Measurements from ENCODE around the gene NINJ2.

NINJ2 gene

DNA sequence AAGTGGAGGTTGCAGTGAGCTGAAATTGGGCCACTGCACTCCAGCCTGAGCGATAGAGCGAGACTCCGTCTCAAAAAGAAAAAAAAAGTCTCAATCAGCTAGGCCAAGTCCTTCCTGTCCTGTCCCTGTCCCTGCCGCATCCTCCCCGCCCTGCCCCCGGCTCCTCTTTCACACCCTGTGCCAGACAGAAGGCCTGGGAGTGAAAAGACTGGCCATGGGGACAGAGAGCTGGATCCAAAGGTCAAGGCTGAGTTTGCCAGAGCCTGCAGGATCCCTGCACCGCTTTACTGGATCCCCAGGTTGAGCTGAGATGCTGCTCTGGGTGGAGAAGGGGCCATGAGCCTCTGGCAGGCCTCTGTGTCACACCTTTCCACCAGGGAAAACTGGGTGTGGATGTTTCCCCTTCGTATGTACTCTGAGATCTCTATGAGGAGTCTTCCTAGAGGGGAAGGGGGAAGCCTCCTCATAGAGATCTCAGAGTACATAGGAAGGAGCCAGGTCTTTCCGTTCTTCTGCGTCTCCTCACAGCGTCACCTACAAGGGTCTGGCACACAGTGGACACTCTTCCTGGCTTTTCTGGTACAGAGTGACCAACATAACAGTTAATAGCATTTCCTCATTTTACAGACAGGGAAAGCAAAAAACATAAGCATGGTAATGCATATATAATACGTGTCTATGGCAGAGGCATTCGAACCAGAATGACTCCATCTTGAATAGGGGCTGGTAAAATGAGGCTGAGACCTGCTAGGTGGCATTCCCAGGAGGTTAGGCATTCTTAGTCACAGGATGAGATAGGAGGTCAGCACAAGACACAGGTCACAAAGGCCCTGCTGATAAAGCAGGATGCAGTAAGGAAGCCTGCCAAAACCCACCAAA, 35.1 kb downstream of the NINJ2 start:
- Histone ChIP-seq H3K79me2 (ENCODE audit: low read length) (no peaks in the 10 kb centered on the region), H2AFZ (ENCODE audit: low read depth, low read length) (no peak overlapping the region), H3K9me3 (ENCODE audit: insufficient read depth, low read length) (no peaks in the 10 kb centered on the region), H3K27ac (ENCODE audit: low read length) (no peak overlapping the region), H3K4me3 (ENCODE audit: low read length) (no peak overlapping the region), H3K9ac (ENCODE audit: low read length) (no peak overlapping the region), H3K27me3 (ENCODE audit: low read depth, low read length) (no peaks in the 10 kb centered on the region), H3K4me1 (ENCODE audit: low read length) (peaks cover 32% of the 10 kb centered on the region), H4K20me1 (ENCODE audit: insufficient read depth, low read length) (no peaks in the 10 kb centered on the region), H3K4me2 (ENCODE audit: low read length) (no peak overlapping the region; the same call in 1 of the 2 replicates), H3K36me3 (replicated peaks; ENCODE audit: low read depth, low read length) (no peaks in the 10 kb centered on the region)
- TF ChIP-seq, protein P1, sequence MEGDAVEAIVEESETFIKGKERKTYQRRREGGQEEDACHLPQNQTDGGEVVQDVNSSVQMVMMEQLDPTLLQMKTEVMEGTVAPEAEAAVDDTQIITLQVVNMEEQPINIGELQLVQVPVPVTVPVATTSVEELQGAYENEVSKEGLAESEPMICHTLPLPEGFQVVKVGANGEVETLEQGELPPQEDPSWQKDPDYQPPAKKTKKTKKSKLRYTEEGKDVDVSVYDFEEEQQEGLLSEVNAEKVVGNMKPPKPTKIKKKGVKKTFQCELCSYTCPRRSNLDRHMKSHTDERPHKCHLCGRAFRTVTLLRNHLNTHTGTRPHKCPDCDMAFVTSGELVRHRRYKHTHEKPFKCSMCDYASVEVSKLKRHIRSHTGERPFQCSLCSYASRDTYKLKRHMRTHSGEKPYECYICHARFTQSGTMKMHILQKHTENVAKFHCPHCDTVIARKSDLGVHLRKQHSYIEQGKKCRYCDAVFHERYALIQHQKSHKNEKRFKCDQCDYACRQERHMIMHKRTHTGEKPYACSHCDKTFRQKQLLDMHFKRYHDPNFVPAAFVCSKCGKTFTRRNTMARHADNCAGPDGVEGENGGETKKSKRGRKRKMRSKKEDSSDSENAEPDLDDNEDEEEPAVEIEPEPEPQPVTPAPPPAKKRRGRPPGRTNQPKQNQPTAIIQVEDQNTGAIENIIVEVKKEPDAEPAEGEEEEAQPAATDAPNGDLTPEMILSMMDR (IDR thresholded peaks at IDR 0.05; ENCODE audit: low read depth, low read length) = no peak
- TF ChIP-seq EZH2phosphoT487 (IDR thresholded peaks at IDR 0.05; ENCODE audit: low read depth) = no peak

DNA sequence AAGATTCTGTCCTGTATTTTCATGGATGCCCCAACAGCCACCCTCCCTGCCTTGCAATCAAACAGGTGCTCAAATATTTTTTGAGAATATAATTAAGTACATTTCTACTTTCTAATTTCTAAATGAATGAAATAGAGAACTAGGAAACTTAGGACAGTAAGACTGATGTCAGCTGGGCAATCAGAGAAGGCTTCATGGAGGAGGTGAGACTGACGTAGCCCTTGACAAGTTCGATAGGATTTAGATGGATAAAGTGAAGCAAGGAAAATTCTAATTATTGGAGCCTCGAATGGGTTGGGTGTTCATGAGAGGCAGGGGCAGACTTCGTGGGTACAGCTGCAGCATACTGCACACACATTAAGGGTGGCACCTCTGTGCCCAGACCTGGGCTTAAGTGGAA, 36.0 kb downstream of the NINJ2 start:
- no peaks in the 10 kb centered on the region for H3K27me3 ChIP-seq (ENCODE audit: low read depth, low read length)
- peaks cover 40% of the 10 kb centered on the region for H3K4me1 ChIP-seq (ENCODE audit: low read length)
- H3K27ac ChIP-seq (ENCODE audit: low read length) = no peak overlapping the region
- H4K20me1 ChIP-seq (ENCODE audit: insufficient read depth, low read length) = no peaks in the 10 kb centered on the region
- no peak overlapping the region for H3K4me3 ChIP-seq (ENCODE audit: low read length)
- no peak for TF ChIP-seq EZH2phosphoT487 (IDR thresholded peaks at IDR 0.05; ENCODE audit: low read depth)
- TF ChIP-seq, protein P1 (IDR thresholded peaks at IDR 0.05; ENCODE audit: low read depth, low read length) = no peak
- no peaks in the 10 kb centered on the region for H3K79me2 ChIP-seq (ENCODE audit: low read length)
- H3K4me2 ChIP-seq (ENCODE audit: low read length) = peak overlapping the region; percentile 32
- H3K36me3 ChIP-seq (replicated peaks; ENCODE audit: low read depth, low read length) = no peaks in the 10 kb centered on the region
- no peak overlapping the region for H3K9ac ChIP-seq (ENCODE audit: low read length)
- no peak overlapping the region for H2AFZ ChIP-seq (ENCODE audit: low read depth, low read length)
- H3K9me3 ChIP-seq (ENCODE audit: insufficient read depth, low read length) = no peaks in the 10 kb centered on the region

DNA sequence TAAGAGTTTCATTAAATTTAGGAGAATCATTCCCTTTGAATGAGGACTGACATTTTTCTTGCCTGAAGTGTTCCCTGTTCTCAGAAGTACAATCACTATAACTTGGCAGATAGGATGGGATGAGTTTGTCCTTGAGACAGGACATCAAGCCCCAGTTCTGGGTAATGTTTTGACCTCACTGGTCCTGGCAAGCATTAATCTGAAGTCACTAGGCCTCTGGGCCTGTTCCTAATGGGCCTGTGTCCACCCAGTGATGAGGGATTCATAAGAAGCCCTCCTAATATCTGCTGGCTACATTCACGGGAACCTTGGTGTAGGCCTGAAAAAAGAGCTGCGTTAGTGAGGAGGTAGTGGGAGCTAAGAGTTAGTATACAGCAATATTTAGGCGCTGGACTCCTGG, 37.2 kb downstream of the NINJ2 start:
- TF ChIP-seq EZH2phosphoT487 (IDR thresholded peaks at IDR 0.05; ENCODE audit: low read depth) = no peak
- TF ChIP-seq, protein P1 (IDR thresholded peaks at IDR 0.05; ENCODE audit: low read depth, low read length) = no peak
- Histone ChIP-seq H3K4me1 (ENCODE audit: low read length) (peaks cover 38% of the 10 kb centered on the region), H2AFZ (ENCODE audit: low read depth, low read length) (no peak overlapping the region), H3K36me3 (replicated peaks; ENCODE audit: low read depth, low read length) (no peaks in the 10 kb centered on the region), H3K4me2 (ENCODE audit: low read length) (no peak overlapping the region), H3K4me3 (ENCODE audit: low read length) (no peak overlapping the region), H3K9me3 (ENCODE audit: insufficient read depth, low read length) (no peaks in the 10 kb centered on the region), H3K9ac (ENCODE audit: low read length) (no peak overlapping the region), H3K27me3 (ENCODE audit: low read depth, low read length) (no peaks in the 10 kb centered on the region), H3K79me2 (ENCODE audit: low read length) (no peaks in the 10 kb centered on the region), H4K20me1 (ENCODE audit: insufficient read depth, low read length) (no peaks in the 10 kb centered on the region), H3K27ac (ENCODE audit: low read length) (no peak overlapping the region)

DNA sequence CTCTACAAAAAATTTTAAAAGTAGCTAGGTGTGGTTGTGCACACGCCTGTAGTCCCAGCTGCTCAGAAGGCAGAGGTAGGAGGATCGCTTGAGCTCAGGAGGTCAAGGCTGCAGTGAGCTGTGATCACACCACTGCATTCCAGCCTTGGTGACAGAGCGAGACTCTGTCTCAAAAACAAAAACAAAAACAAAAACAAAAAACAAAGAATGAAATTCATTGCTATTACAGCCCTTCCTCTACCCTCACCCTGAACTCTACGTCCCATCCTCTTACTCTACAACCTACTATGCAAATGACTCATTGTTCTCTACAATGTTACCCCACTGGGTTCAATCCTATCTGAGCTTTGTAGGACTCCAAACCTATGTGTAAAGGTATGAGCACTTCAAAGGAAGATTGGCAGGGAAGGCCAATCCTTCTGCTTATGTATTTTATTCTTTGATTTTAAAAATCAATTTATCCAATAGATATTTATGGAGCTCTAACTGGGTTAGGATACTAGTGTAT, 39.3 kb downstream of the NINJ2 start:
- Histone ChIP-seq H3K4me1 (ENCODE audit: low read length) (peaks cover 31% of the 10 kb centered on the region), H3K36me3 (replicated peaks; ENCODE audit: low read depth, low read length) (no peaks in the 10 kb centered on the region), H3K27ac (ENCODE audit: low read length) (no peak overlapping the region), H3K79me2 (ENCODE audit: low read length) (no peaks in the 10 kb centered on the region), H3K27me3 (ENCODE audit: low read depth, low read length) (no peaks in the 10 kb centered on the region), H3K4me3 (ENCODE audit: low read length) (no peak overlapping the region), H3K9ac (ENCODE audit: low read length) (no peak overlapping the region), H3K4me2 (ENCODE audit: low read length) (no peak overlapping the region), H2AFZ (ENCODE audit: low read depth, low read length) (no peak overlapping the region), H3K9me3 (ENCODE audit: insufficient read depth, low read length) (no peaks in the 10 kb centered on the region), H4K20me1 (ENCODE audit: insufficient read depth, low read length) (no peaks in the 10 kb centered on the region)
- TF ChIP-seq, protein P1 (IDR thresholded peaks at IDR 0.05; ENCODE audit: low read depth, low read length) = no peak
- no peak for TF ChIP-seq EZH2phosphoT487 (IDR thresholded peaks at IDR 0.05; ENCODE audit: low read depth)

All from OCI-LY3 (cell line).